ENCODE measurements around the gene ARF4. TPM values are rescaled to one million over a fixed set of nuclear protein-coding genes. Genes with fewer than 3 reads are reported as not detected.
"Not testable (repeated sequence)": the region's sequence is repeated elsewhere in the genome, so short reads cannot be mapped to it uniquely, and the experiment has no call there.

ARF4 gene
- 130 TPM for total RNA-seq
- long read RNA-seq, transcript ARF4-201 (6 exons, 1,660 nt): major isoform, 103 of 111 reads
- long read RNA-seq, partial matches to known transcripts: 2 of 111 reads
- long read RNA-seq, other reads (novel, unspliced or antisense): 5 of 111 reads

- TF ChIP-seq, protein P1, sequence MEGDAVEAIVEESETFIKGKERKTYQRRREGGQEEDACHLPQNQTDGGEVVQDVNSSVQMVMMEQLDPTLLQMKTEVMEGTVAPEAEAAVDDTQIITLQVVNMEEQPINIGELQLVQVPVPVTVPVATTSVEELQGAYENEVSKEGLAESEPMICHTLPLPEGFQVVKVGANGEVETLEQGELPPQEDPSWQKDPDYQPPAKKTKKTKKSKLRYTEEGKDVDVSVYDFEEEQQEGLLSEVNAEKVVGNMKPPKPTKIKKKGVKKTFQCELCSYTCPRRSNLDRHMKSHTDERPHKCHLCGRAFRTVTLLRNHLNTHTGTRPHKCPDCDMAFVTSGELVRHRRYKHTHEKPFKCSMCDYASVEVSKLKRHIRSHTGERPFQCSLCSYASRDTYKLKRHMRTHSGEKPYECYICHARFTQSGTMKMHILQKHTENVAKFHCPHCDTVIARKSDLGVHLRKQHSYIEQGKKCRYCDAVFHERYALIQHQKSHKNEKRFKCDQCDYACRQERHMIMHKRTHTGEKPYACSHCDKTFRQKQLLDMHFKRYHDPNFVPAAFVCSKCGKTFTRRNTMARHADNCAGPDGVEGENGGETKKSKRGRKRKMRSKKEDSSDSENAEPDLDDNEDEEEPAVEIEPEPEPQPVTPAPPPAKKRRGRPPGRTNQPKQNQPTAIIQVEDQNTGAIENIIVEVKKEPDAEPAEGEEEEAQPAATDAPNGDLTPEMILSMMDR (IDR thresholded peaks at IDR 0.05): peak; percentile 42
- peak; percentile 100 for DNase-seq
- Histone ChIP-seq H3K27me3 (no peaks in the 10 kb centered on the region), H3K4me3 (peak within 1 kb of the TSS; percentile 94), H3K27ac (peak within 1 kb of the TSS; percentile 99), H3K9me3 (no peaks in the 10 kb centered on the region), H3K36me3 (no peaks in the 10 kb centered on the region), H3K4me1 (peaks cover 41% of the 10 kb centered on the region)
- intact Hi-C loops (cut with DNase I): no loop called here
- ATAC-seq: peak; percentile 97
These were observed at the start of gene ARF4 for GRCh38 chr3:57597127-57597923. ARF4 (minus strand) TSS chr3:57597344; CDS start chr3:57597140, 204 bp downstream.

DNA sequence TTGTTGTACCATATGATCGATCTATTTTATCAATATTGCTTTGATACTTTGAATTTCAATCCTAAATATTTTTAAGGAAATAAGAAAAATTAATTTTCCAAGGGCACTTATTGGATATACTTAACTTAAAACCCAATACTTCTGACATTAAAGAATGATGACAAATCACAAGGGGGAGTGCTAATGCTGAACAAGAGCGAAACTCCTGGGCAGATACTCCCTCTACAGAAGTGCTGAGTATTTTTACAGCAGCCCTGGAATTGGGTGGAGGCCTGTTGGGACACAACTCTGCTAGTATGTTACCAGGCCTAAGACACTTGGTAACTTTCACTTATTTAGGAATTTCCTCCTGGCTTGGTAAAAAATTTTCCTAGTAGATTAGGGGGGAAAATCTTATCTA lies 49.6 kb upstream of the ARF4 start:
- ATAC-seq (peak; percentile 65), DNase-seq (no peak)
- H3K27me3 ChIP-seq: no peaks in the 10 kb centered on the region
- no peaks in the 10 kb centered on the region for H3K9me3 ChIP-seq
- no peak overlapping the region for H3K4me3 ChIP-seq
- H3K4me1 ChIP-seq: peaks cover 3% of the 10 kb centered on the region
- TF ChIP-seq, protein P1 (IDR thresholded peaks at IDR 0.05): no peak
- intact Hi-C loops (cut with DNase I): no loop called here
- H3K27ac ChIP-seq: no peak overlapping the region
- peaks cover 59% of the 10 kb centered on the region for H3K36me3 ChIP-seq

DNA sequence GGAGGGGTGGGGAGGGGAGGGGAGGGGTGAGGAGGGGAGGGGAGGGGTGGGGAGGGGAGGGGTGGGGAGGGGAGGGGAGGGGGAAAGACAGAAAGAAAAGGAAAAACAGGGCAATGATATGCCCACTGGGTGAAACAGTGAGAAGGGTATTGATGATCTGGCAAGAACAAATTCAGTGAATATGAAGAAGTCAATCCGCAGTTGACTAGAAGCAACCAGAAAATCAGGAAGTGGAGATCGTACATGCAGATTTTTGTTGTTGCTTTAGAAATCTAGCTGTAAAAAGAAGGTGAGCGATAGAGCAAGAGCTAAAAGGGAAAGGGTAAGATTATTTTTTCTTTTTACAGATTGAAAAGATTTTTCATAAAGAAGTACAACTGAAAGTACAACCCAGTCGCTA lies 47.6 kb upstream of the ARF4 start:
- no peak for DNase-seq

GRCh38 chr3:57637391-57637790 lies 40.2 kb upstream of the ARF4 start:
- no peak overlapping the region for H3K4me3 ChIP-seq
- ATAC-seq (no peak), DNase-seq (no peak)
- no peaks in the 10 kb centered on the region for H3K4me1 ChIP-seq
- intact Hi-C loops (cut with DNase I): no loop called here
- no peaks in the 10 kb centered on the region for H3K27me3 ChIP-seq
- peaks cover 82% of the 10 kb centered on the region for H3K36me3 ChIP-seq
- H3K9me3 ChIP-seq: no peaks in the 10 kb centered on the region
- TF ChIP-seq, protein P1 (IDR thresholded peaks at IDR 0.05): no peak
- H3K27ac ChIP-seq: no peak overlapping the region

More for the DNA sequence above, 47.6 kb upstream of the ARF4 start:
- TF ChIP-seq, protein P1 (IDR thresholded peaks at IDR 0.05): no peak
- no peak for ATAC-seq
- no peak overlapping the region for H3K4me3 ChIP-seq
- peaks cover 62% of the 10 kb centered on the region for H3K36me3 ChIP-seq
- intact Hi-C loops (cut with DNase I): no loop called here
- H3K4me1 ChIP-seq: peaks cover 3% of the 10 kb centered on the region
- H3K27ac ChIP-seq: no peak overlapping the region
- no peaks in the 10 kb centered on the region for H3K9me3 ChIP-seq
- no peaks in the 10 kb centered on the region for H3K27me3 ChIP-seq

- H3K36me3 ChIP-seq: peaks cover 73% of the 10 kb centered on the region
These were observed 37.1 kb upstream of the ARF4 start for GRCh38 chr3:57634259-57634658.

DNA sequence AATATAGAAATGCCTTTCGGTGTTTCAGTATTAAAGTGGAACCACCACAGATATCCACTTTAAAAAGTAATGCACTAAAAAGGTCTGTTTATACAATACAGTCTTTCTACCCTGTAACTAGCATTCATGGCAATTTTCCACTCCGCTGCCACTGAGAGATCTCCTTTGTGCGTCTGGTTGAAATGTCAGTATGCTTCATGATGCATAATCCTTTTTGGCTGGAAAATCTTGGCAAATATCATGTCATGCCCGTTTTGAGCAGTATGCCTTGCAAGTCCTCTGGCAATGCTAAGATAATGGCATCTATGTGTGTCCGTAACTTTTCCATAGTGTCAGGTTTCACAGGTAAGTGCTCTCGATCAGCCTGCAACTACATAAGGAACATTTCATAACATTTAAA lies 30.8 kb upstream of the ARF4 start:
- H3K27me3 ChIP-seq: no peaks in the 10 kb centered on the region
- peaks cover 77% of the 10 kb centered on the region for H3K36me3 ChIP-seq
- TF ChIP-seq, protein P1 (IDR thresholded peaks at IDR 0.05): no peak
- no peaks in the 10 kb centered on the region for H3K9me3 ChIP-seq
- DNase-seq (no peak), ATAC-seq (no peak)
- no peak overlapping the region for H3K27ac ChIP-seq
- no peak overlapping the region for H3K4me3 ChIP-seq
- intact Hi-C loops (cut with DNase I): no loop called here
- H3K4me1 ChIP-seq: no peaks in the 10 kb centered on the region

More at GRCh38 chr3:57634259-57634658, 37.1 kb upstream of the ARF4 start:
- ATAC-seq; intact Hi-C loops (cut with DNase I); H3K4me1 ChIP-seq; H3K4me3 ChIP-seq; DNase-seq; H3K9me3 ChIP-seq; H3K27ac ChIP-seq; H3K27me3 ChIP-seq: not testable (repeated sequence)

All from upper lobe of right lung (tissue), 1 donor.